ENCODE measurements around the gene FOXN3.

FOXN3 gene

DNA sequence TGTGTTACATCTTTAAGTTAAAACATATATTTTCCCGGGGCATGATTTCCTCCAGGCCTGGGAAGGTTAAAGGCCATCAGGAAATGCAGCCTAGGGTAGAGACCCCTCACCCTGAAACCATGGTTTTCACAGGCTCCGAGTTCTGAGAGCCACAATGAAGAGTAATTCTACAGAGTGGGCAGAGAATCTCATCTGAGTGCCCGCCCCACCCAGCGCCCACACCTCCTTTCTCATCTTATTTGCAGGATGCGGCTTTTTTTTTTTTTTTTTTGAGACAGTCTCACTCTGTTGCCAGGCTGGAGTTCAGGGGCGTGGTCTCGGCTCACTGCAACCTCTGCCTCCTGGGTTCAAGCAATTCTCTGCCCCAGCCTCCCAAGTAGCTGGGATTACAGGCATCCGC lies 170.7 kb downstream of the FOXN3 start:
- DNase-seq, result no peak

GRCh38 chr14:89245802-89246201 lies 171.2 kb downstream of the FOXN3 start:
- no peak for DNase-seq

GRCh38 chr14:89244720-89245119 lies 172.3 kb downstream of the FOXN3 start:
- no peak for DNase-seq

- DNase-seq, result no peak
These were observed 173.3 kb downstream of the FOXN3 start for GRCh38 chr14:89243741-89244140.

GRCh38 chr14:89243286-89243685 lies 173.7 kb downstream of the FOXN3 start:
- no peak for DNase-seq

DNA sequence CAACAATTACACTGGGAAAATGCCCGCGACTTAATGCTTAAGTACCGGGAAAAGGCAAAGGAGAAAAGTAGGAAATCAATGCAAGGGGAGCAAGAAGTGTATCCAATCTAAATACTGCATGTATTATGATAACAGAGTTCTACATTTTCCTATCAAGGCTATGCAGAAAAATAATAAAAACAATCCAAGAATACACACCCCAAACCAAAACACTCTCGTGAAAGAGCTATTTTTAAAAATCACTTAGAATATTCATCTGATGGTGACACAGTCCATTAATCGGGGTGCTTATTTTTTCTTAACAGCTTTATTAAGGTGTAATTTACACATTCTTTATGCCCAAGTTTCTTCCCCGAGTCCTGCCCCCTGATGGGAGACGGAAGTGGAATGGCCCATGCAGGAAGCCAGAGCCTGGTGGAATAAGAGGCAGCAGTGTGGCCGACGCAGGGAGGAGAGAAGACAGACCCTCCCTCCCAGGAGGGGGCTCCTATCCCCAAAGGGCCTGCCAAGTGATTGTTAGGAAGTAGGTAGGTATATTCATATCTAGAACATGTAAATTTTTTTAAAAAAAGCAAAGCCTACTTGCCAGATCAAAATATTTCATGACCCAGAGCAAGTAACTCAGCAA lies 174.3 kb downstream of the FOXN3 start:
- DNase-seq, result no peak

DNA sequence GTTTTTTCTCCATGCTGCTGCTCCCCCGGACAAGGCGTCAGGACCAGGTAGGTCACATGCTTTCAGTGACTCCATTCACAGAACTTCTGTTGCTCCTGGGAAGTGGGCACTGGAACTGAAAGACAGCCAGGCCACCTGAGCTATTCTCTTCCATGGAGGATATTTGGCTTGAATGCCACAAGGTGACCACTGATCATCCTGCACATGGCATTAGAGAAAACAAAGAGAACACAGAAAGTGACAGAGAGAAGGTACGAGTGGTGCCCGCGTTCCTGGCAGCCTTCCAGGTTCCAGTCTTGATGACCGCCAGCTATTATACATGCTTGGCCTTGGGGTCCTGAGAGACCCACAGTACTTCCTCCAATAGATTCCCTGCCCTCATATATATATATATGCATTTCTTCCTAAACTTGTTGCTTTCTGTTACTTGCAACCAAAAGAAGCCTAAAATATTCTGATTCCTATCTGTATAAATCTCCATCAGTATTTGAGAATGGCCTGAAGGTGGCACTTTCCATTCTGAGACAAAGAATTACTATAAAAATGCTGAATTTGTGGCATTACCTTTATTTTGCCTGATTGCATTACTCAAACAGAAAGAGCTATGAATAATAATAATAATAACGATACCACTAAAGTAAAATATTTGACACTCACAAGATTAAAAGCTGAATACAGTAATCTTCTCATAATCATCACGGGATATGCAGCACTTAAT lies 174.9 kb downstream of the FOXN3 start:
- DNase-seq, result no peak

GRCh38 chr14:89241257-89241656 lies 175.8 kb downstream of the FOXN3 start:
- DNase-seq, result no peak

GRCh38 chr14:89240414-89240813 lies 176.6 kb downstream of the FOXN3 start:
- no peak for DNase-seq

DNA sequence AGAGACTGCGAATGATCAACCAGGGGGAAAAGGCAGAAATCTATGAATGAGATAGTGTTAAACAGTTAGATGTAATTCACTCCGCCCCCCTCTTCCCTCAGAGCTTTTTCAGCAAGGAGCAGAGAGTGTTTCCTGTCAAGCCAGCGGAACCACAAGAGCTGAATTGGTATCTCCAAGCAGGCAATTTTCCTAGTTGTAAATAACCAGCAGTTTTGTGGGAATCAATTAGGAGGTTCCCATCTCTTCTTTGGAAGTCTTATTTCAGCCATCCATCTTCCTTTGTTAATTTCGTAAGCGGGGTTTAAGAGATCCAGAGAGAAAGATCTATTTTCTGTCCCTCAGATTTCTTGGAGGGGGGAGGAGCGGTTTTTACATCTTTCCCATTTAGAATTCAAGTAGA lies 178.0 kb downstream of the FOXN3 start:
- DNase-seq, result no peak

GRCh38 chr14:89237921-89238529 lies 179.0 kb downstream of the FOXN3 start:
- DNase-seq, result no peak

- DNase-seq, result no peak
These were observed 180.2 kb downstream of the FOXN3 start for GRCh38 chr14:89236851-89237250.

- DNase-seq, result no peak
These were observed 183.8 kb downstream of the FOXN3 start for GRCh38 chr14:89233184-89233583.

DNA sequence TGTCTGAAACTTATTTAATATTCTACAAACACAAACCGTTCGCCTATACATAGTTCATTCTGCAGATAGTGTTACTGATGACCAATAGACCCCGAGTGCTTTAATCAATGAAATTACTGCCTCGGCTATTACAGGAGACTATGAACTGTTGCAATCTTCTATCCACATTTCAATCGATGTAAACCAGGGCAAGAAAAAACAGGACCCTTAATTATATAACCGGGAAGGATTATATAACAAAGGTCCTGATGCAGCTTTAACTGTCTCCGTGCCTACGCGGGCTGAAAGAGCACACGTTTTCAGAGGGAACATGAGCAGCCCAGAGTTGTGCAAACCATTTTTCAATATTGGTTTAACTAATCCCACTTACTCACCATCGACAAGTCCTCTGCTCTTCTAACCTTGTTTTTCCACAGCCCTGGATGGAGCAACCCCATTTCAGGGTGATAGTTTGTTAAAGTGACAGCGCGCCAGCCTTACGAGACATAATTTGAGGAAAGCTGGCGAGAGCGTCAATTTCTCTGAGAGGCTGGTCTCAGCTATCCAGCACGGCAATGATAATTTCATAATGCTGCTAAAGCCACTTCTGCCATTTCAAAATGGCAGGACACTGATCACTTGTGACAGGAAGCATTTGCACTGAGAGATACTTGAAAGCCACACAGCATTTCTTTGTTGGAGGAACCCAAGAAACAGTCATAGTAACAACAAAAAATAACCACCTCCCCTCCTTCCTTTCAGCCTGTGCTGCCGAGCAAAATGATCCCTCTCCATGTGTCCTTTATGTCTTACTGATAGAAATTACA lies 184.6 kb downstream of the FOXN3 start:
- DNase-seq, result no peak

GRCh38 chr14:89231426-89232113 lies 185.5 kb downstream of the FOXN3 start:
- DNase-seq, result no peak

DNA sequence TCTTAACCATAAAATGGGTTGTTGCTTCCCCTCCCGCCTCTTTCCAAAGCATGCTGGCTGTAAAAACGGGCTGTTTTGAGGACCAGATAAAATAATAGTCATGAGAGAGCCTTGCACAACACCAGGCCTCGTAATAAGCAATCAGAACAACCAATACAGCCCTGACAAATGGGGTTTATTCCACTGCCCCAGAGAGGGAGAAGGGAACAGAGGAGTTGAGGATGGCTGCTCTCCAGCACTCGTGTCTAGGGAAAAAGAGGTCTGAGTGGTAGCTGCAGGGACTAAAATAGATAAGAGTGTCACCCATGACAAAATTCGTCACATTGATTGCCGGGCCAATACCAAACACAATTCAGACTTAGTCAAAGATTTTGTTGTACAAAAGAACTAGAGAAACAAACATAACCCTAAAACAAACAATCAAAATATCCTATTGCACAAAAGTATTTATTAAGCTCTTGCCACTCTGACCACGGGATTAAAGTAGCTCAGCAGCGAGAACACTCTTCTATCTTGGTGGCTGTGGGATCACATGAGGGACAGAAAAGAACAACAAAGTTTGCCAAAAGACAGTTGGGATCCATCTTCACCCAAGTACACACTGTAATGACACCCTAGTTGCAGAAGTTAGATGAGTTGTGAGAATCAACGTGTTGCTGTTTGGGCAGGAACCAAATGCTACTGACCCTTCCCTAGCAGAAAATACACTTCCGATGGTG lies 188.0 kb downstream of the FOXN3 start:
- DNase-seq, result no peak

GRCh38 chr14:89227496-89227836 lies 189.6 kb downstream of the FOXN3 start:
- no peak for DNase-seq

GRCh38 chr14:89226801-89227495 lies 190.1 kb downstream of the FOXN3 start:
- no peak for DNase-seq

GRCh38 chr14:89225607-89226006 lies 191.4 kb downstream of the FOXN3 start:
- no peak for DNase-seq

DNA sequence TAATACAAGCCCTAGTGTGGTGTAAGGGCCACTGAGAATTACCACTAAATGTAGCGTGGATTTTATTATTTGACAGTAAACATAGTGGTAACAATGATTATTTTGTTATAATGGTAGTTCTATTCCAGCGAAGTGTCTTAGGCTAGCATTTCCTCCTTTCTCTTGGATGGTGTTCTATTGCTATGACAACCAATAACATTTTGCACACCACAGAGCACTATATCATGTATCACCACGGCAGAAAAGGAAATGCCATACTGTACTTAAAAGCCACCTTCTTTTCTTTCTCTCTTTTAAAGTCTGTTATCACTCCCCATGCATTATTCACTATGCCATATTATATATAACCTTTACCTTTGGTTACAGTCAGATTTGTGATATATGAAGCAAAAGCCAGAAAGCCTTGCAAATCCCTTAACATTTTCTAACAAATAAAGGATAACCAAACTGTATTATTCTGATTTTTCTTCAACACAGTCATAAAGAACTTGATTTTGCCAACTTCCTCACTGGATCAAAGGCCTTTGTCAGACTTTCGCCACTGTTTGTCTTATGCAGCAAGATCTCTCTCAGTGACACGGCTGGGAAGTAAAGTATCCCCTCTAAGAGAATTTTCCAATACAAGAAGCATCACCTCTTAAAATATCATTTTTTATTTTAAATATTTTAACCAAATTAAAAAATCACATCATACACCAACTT lies 195.8 kb downstream of the FOXN3 start:
- no peak for DNase-seq

GRCh38 chr14:89219051-89219450 lies 198.0 kb downstream of the FOXN3 start:
- no peak for DNase-seq
